H1 (cell line): ENCODE data around the gene GRIK2. TPM values are rescaled to one million over a fixed set of nuclear protein-coding genes. Genes with fewer than 3 reads are reported as not detected.

Experiments used
- CTCF ChIA-PET: fragments of 300-600 bp; sonication (Branson Sonifier 250); formaldehyde crosslinking; loops from one replicate; lab custom pipeline; 2021; ENCODE audit not compliant: partially characterized antibody; lab: Charles Lee
- POLR2A ChIA-PET: fragments of 300-600 bp; sonication (Branson Sonifier 250); formaldehyde crosslinking; loops from one replicate; lab custom pipeline; 2021; ENCODE audit warnings: inconsistent platforms; ENCODE audit not compliant: partially characterized antibody; lab: Charles Lee
- DNase-seq, 2 experiments: peaks; one replicate each; pipeline versions ENCODE4 v3.0.0 to v3.0.0-alpha.2; 2010 to 2022; ENCODE audit warnings: low spot score in 2 of 2, low read depth in 1 of 2, mixed read lengths in 1 of 2
- FAIRE-seq: peaks from 2 replicates; lab custom pipeline; 2011; peaks lifted over from hg19 to GRCh38; lab: Jason Lieb, UNC
- H2AFZ ChIP-seq: 2 replicates; pipeline ENCODE4 v1.8.1; 2012; ENCODE audit warnings: low read length, inconsistent platforms
- H2AK5ac ChIP-seq: 2 replicates; pipeline ENCODE4 v1.6.1; 2013; ENCODE audit warnings: low read depth, low read length
- H2BK120ac ChIP-seq: replicated peaks from 2 replicates; pipeline ENCODE3; 2013; ENCODE audit warnings: low read depth, low read length, inconsistent platforms
- H2BK12ac ChIP-seq: 2 replicates; pipeline ENCODE4 v1.6.1; 2013; ENCODE audit warnings: low read depth, low read length
- H2BK15ac ChIP-seq: 2 replicates; pipeline ENCODE4 v1.6.1; 2013; ENCODE audit warnings: low read length
- H2BK20ac ChIP-seq: 2 replicates; pipeline ENCODE4 v1.6.1; 2013; ENCODE audit warnings: low read length
- H2BK5ac ChIP-seq: 2 replicates; pipeline ENCODE4 v1.6.1; 2013; ENCODE audit warnings: low read depth, low read length
- H3K14ac ChIP-seq: 2 replicates; pipeline ENCODE4 v1.6.1; 2013; ENCODE audit warnings: inconsistent platforms; ENCODE audit not compliant: insufficient read length
- H3K18ac ChIP-seq: 2 replicates; pipeline ENCODE4 v1.6.1; 2013; ENCODE audit warnings: low read length; ENCODE audit errors: extremely low read depth
- H3K23ac ChIP-seq: 2 replicates; pipeline ENCODE4 v1.6.1; 2013; ENCODE audit warnings: inconsistent platforms; ENCODE audit not compliant: insufficient read length
- H3K23me2 ChIP-seq: 2 replicates; pipeline ENCODE4 v1.6.1; 2013; ENCODE audit warnings: low read depth, low read length
- H3K27ac ChIP-seq: 2 replicates; pipeline ENCODE4 v1.6.1; 2011; ENCODE audit warnings: low read depth, low read length, inconsistent platforms
- H3K27me3 ChIP-seq, 4 experiments: replicated peaks in 1 of 4; 1 replicate in 1 of 4; 2 replicates in 3 of 4; pipeline versions ENCODE4 v1.6.1 to v1.8.1; 2011 to 2013; ENCODE audit warnings: low read length in 3 of 4, mild to moderate bottlenecking in 3 of 4, inconsistent platforms in 2 of 4, mixed read lengths in 2 of 4, moderate library complexity in 1 of 4; ENCODE audit not compliant: control insufficient read depth in 3 of 4, insufficient read depth in 3 of 4; ENCODE audit errors: extremely low read depth in 1 of 4
- H3K36me3 ChIP-seq, 4 experiments: 2 replicates each; pipeline versions ENCODE4 v1.6.1 to v1.8.1; 2011 to 2013; ENCODE audit warnings: mild to moderate bottlenecking in 4 of 4, low read length in 3 of 4, moderate library complexity in 2 of 4, control low read depth in 1 of 4, inconsistent platforms in 1 of 4; ENCODE audit not compliant: insufficient read depth in 4 of 4, control insufficient read depth in 2 of 4
- H3K4ac ChIP-seq: replicated peaks from 2 replicates; pipeline ENCODE3; 2013; ENCODE audit warnings: low read length, low read depth, mixed read lengths, inconsistent platforms; ENCODE audit not compliant: insufficient read length
- H3K4me1 ChIP-seq, 4 experiments: replicated peaks in 1 of 4; 1 replicate in 1 of 4; 2 replicates in 3 of 4; pipeline versions ENCODE4 v1.6.1 to v1.8.1; 2011 to 2013; ENCODE audit warnings: low read length in 3 of 4, inconsistent platforms in 2 of 4, mixed read lengths in 1 of 4; ENCODE audit not compliant: insufficient read depth in 4 of 4, control insufficient read depth in 3 of 4
- H3K4me2 ChIP-seq, 2 experiments: 2 replicates each; pipeline versions ENCODE4 v1.6.1 to v1.8.1; 2011 to 2013; ENCODE audit warnings: low read depth in 2 of 2, low read length in 2 of 2, control low read depth in 1 of 2, inconsistent platforms in 1 of 2, mild to moderate bottlenecking in 1 of 2; ENCODE audit not compliant: insufficient read depth in 1 of 2
- H3K4me3 ChIP-seq, 4 experiments: fragments of 200-600, 300-600 bp in 1 of 4; sonication (generic), shearing (Covaris generic), sonication (Bioruptor Twin) in 1 of 4; 2 replicates each; pipeline versions ENCODE4 v1.5.1 to v1.8.1; 2011 to 2016; ENCODE audit warnings: low read length in 4 of 4, low read depth in 3 of 4, control low read depth in 2 of 4, inconsistent platforms in 2 of 4, mild to moderate bottlenecking in 2 of 4, mixed read lengths in 1 of 4, moderate library complexity in 1 of 4; ENCODE audit not compliant: insufficient read depth in 2 of 4; ENCODE audit errors: extremely low read depth in 1 of 4
- H3K56ac ChIP-seq: replicated peaks from 2 replicates; pipeline ENCODE3; 2013; ENCODE audit warnings: low read depth, mild to moderate bottlenecking, mixed read lengths, low read length, inconsistent platforms; ENCODE audit not compliant: insufficient read length
- H3K79me1 ChIP-seq: 2 replicates; pipeline ENCODE4 v1.6.1; 2013; ENCODE audit warnings: low read depth, low read length, control low read depth
- H3K79me2 ChIP-seq, 2 experiments: 2 replicates each; pipeline versions ENCODE4 v1.6.1 to v1.8.1; 2012 to 2013; ENCODE audit warnings: low read length in 2 of 2, mild to moderate bottlenecking in 2 of 2, inconsistent platforms in 1 of 2; ENCODE audit not compliant: insufficient read depth in 2 of 2, control insufficient read depth in 1 of 2
- H3K9ac ChIP-seq, 4 experiments: replicated peaks in 1 of 4; 1 replicate in 1 of 4; 2 replicates in 3 of 4; pipeline versions ENCODE4 v1.6.1 to v1.8.1; 2011 to 2013; ENCODE audit warnings: low read depth in 3 of 4, low read length in 3 of 4, control low read depth in 2 of 4, mild to moderate bottlenecking in 2 of 4, moderate library complexity in 2 of 4, inconsistent platforms in 1 of 4; ENCODE audit errors: extremely low read depth in 1 of 4
- H3K9me3 ChIP-seq, 2 experiments: 2 replicates each; pipeline versions ENCODE4 v1.6.1 to v1.8.1; 2012 to 2013; ENCODE audit warnings: mild to moderate bottlenecking in 2 of 2, moderate library complexity in 2 of 2, control low read depth in 1 of 2, inconsistent platforms in 1 of 2, low read depth in 1 of 2, low read length in 1 of 2, mixed read lengths in 1 of 2; ENCODE audit not compliant: insufficient read depth in 2 of 2
- H4K20me1 ChIP-seq, 2 experiments: replicated peaks in 1 of 2; 2 replicates each; pipeline versions ENCODE3 to v1.8.1; 2011 to 2013; ENCODE audit warnings: inconsistent platforms in 2 of 2, low read length in 2 of 2, mild to moderate bottlenecking in 1 of 2; ENCODE audit not compliant: insufficient read depth in 2 of 2, control insufficient read depth in 1 of 2
- H4K5ac ChIP-seq: 2 replicates; pipeline ENCODE4 v1.6.1; 2013; ENCODE audit warnings: low read length, low read depth, mixed read lengths, inconsistent platforms; ENCODE audit not compliant: insufficient read length
- H4K8ac ChIP-seq: 2 replicates; pipeline ENCODE4 v1.8.0; 2013; ENCODE audit warnings: mild to moderate bottlenecking, moderate library complexity, low read length, inconsistent platforms; ENCODE audit not compliant: insufficient read depth; ENCODE audit errors: extremely low read depth
- H4K91ac ChIP-seq: replicated peaks from 2 replicates; pipeline ENCODE3; 2013; ENCODE audit warnings: low read length, mixed read lengths, inconsistent platforms; ENCODE audit not compliant: insufficient read length
- KDM1A ChIP-seq: fragments of 200-600, 300-600 bp; sonication (generic); IDR thresholded peaks from 2 replicates; pipeline ENCODE4 v1.7.1; 2016; ENCODE audit warnings: mild to moderate bottlenecking, low read length, borderline replicate concordance
- WGBS, 2 experiments: shearing (Covaris generic) in 1 of 2; methylation state at CpG; one replicate each; pipeline versions ENCODE4 v1.1.6 to v1.1.7; 2013 to 2015; ENCODE audit warnings: low lambda C conversion rate in 2 of 2, mixed read lengths in 2 of 2, inconsistent platforms in 1 of 2, low coverage in 1 of 2, missing lambda C conversion rate in 1 of 2; ENCODE audit not compliant: insufficient replicate concordance in 2 of 2, insufficient coverage in 1 of 2, insufficient read length in 1 of 2; ENCODE audit errors: extremely low coverage in 1 of 2, missing lambda C conversion rate in 1 of 2; 5-methylcytosine and 5-hydroxymethylcytosine counted together
- polyA plus RNA-seq, 7 experiments: library from polyadenylated mRNA; depleted of rRNA in 3 of 7; stranded (reverse) in 5 of 7; unstranded in 2 of 7; fragments of >200 nt in 5 of 7; fragments of 200-250 nt in 2 of 7; gene quantifications; 1 replicate in 5 of 7; 2 replicates in 1 of 7; 4 replicates in 1 of 7; pipeline versions ENCODE4 v1.2.1 to v1.2.3, GENCODE V29; 2011 to 2013; ENCODE audit warnings: missing spikeins in 2 of 7, mixed read lengths in 2 of 7
- total RNA-seq: library from RNA; stranded (reverse); fragmentation: NEBNext Ultra II Directional; extraction: Animal tissue kit (Norgen Biotek cat#: 25700); gene quantifications from 2 replicates; pipeline ENCODE4 v1.2.1, GENCODE V29; 2021

The GRIK2 gene
- total and polyA plus RNA-seq, 2 of the 8 experiments (the other 6 are each of a cell fraction or from before 2014, with no cell fraction given): 1.8 to 2.2 TPM

DNA sequence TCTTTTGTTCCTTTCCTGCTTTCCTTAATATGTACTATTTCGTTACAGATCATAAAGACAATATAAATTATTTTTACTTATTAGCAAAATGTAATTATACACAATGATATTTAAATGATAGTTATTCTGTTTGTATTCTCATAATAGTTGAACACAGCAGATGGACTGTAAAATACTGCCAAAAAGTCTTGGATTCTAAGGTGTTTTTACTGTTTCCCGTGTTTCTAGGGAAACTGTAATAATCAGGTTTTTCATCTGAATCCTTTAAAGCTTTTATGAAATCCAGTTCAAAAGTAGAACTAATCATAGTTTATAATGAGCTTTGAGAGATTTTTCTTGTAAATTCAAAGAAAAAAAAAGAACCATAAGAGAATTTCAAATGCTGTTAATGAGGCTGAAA, 148.4 kb downstream of the GRIK2 start:
- CTCF ChIA-PET: no interaction called here
- FAIRE-seq: no peak
- no peak for TF ChIP-seq KDM1A

More for the DNA sequence above, 148.4 kb downstream of the GRIK2 start:
- no peak overlapping the region for H3K27ac ChIP-seq
- no peak overlapping the region for H3K56ac ChIP-seq
- no peak overlapping the region for H2AK5ac ChIP-seq
- H3K4me3 ChIP-seq: no peak overlapping the region
- no peaks in the 10 kb centered on the region for H3K9me3 ChIP-seq
- H2BK15ac ChIP-seq: no peak overlapping the region
- no peaks in the 10 kb centered on the region for H3K79me1 ChIP-seq
- H2AFZ ChIP-seq: no peak overlapping the region
- no peak overlapping the region for H2BK12ac ChIP-seq
- no peaks in the 10 kb centered on the region for H3K79me2 ChIP-seq
- no peak overlapping the region for H3K18ac ChIP-seq
- no peak overlapping the region for H3K23ac ChIP-seq
- no peaks in the 10 kb centered on the region for H4K20me1 ChIP-seq
- H3K14ac ChIP-seq: no peak overlapping the region
- no peak overlapping the region for H4K91ac ChIP-seq
- POLR2A ChIA-PET: no interaction called here
- no peak overlapping the region for H3K9ac ChIP-seq
- H2BK20ac ChIP-seq: no peak overlapping the region
- no peak overlapping the region for H3K4ac ChIP-seq
- no peak for DNase-seq
- H3K36me3 ChIP-seq: no peaks in the 10 kb centered on the region
- H3K27me3 ChIP-seq: peaks cover 0 to 1% (median 0%) of the 10 kb centered on the region in 4 experiments; a peak in 1 of 7 replicates
- H2BK120ac ChIP-seq: no peak overlapping the region
- no peaks in the 10 kb centered on the region; the same call in 1 of the 2 replicates for H3K23me2 ChIP-seq
- no peak overlapping the region for H4K8ac ChIP-seq
- H3K4me1 ChIP-seq: no peaks in the 10 kb centered on the region
- no peak overlapping the region for H4K5ac ChIP-seq
- no peak overlapping the region for H3K4me2 ChIP-seq
- WGBS, 2 experiments: 88% methylated on average over 2 of the region's 2 CpGs; no CpG with 5 or more reads in 1 of the 2 experiments
- no peak overlapping the region for H2BK5ac ChIP-seq
